Peyer's patch (tissue), 4 donors: Measurements from ENCODE around the gene MSI2. TPM values are rescaled to one million over a fixed set of nuclear protein-coding genes. Genes with fewer than 3 reads are reported as not detected.

Source experiments
- DNase-seq, 3 donors: peaks; one replicate each; pipeline ENCODE4 v3.0.0-alpha.2; 2017 to 2019
- H3K27ac ChIP-seq, 4 donors: fragments of 200-600 bp; sonication (generic); one replicate each; pipeline ENCODE4 v1.5.1; 2016 to 2019
- H3K27me3 ChIP-seq, 2 donors: fragments of 200-600 bp; sonication (generic); one replicate each; pipeline ENCODE4 v1.5.1; 2019
- H3K36me3 ChIP-seq, 3 donors: fragments of 200-600 bp; sonication (generic); one replicate each; pipeline ENCODE4 v1.5.1; 2016 to 2019
- H3K4me1 ChIP-seq, 4 donors: fragments of 200-600 bp; sonication (generic); one replicate each; pipeline ENCODE4 v1.5.1; 2016 to 2019
- H3K4me3 ChIP-seq, 4 donors: fragments of 200-600 bp; sonication (generic); 1 replicate in 3 of 4; 2 replicates in 1 of 4; pipeline ENCODE4 v1.5.1; 2016 to 2019; ENCODE audit warnings: mild to moderate bottlenecking in 1 of 4
- H3K9me3 ChIP-seq, 4 donors: fragments of 200-600 bp; sonication (generic); one replicate each; pipeline ENCODE4 v1.5.1; 2016 to 2019; ENCODE audit warnings: mild to moderate bottlenecking in 1 of 4
- CTCF ChIP-seq, 6 experiments: fragments of 450-650 bp in 4 of 6; fragments of 200-600 bp in 2 of 6; sonication (generic) in 1 of 6; IDR thresholded peaks; one replicate each; pipeline ENCODE4 v1.5.1; 2017 to 2019; ENCODE audit warnings: antibody characterized with exemption in 6 of 6, mild to moderate bottlenecking in 3 of 6, moderate library complexity in 1 of 6
- POLR2A ChIP-seq, 2 donors: fragments of 450-650 bp; IDR thresholded peaks; one replicate each; pipeline ENCODE4 v1.5.1; 2017; ENCODE audit warnings: antibody characterized with exemption in 2 of 2, mild to moderate bottlenecking in 2 of 2, moderate library complexity in 2 of 2
- total RNA-seq, 4 donors: library from RNA; depleted of rRNA; stranded (reverse); fragments of >200 nt; gene quantifications; one replicate each; pipeline ENCODE4 v1.1.0, GENCODE V29; 2016

The MSI2 gene
- total RNA-seq, 4 donors from 2014 or later: 25.9 to 39.0 (median 29.2) TPM

GRCh38 chr17:57708410-57708809, 452.1 kb downstream of the MSI2 start:
- H3K27ac ChIP-seq: no peak overlapping the region
- H3K36me3 ChIP-seq: no peaks in the 10 kb centered on the region
- no peaks in the 10 kb centered on the region for H3K9me3 ChIP-seq
- H3K4me1 ChIP-seq: no peaks in the 10 kb centered on the region
- TF ChIP-seq CTCF (IDR thresholded peaks at IDR 0.05): no peak
- no peak for TF ChIP-seq POLR2A (IDR thresholded peaks at IDR 0.05)
- no peak overlapping the region for H3K4me3 ChIP-seq
- DNase-seq: no peak
- H3K27me3 ChIP-seq: no peaks in the 10 kb centered on the region

- Histone ChIP-seq H3K4me3 (no peak overlapping the region), H3K27ac (no peak overlapping the region), H3K36me3 (no peaks in the 10 kb centered on the region), H3K27me3 (no peaks in the 10 kb centered on the region), H3K9me3 (no peaks in the 10 kb centered on the region), H3K4me1 (peaks cover 0 to 5% (median 0%) of the 10 kb centered on the region in 4 donors)
- TF ChIP-seq CTCF (IDR thresholded peaks at IDR 0.05) (no peak), POLR2A (IDR thresholded peaks at IDR 0.05) (no peak)
- DNase-seq: no peak
Observed at GRCh38 chr17:57713140-57713539, 456.8 kb downstream of the MSI2 start.

DNA sequence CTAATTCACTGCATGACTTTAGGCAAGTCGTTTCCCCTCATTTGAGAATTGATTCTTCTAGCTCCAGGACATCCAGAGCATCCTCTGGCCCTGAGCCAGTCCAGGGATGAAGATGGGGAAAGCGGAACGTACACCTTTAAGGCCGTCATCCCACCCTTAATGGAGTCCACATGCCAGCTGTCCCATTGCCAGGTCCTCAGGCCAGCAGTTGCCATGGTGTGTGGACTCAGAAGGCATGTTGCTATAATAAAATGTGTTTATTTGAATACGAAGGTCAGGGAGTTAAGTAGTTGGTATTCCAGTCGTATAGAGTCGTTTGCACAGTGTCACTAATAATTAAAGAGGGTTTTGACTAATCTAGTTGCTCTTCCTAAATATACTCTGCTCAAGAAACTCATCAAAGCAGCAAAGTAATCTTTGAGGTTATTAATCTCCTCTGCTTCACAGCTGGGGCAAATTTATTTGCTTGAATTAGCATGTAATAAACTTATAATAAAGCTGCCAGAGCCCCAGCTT, 458.4 kb downstream of the MSI2 start:
- TF ChIP-seq POLR2A (IDR thresholded peaks at IDR 0.05): no peak
- TF ChIP-seq CTCF (IDR thresholded peaks at IDR 0.05): no peak

GRCh38 chr17:57715981-57716380, 459.7 kb downstream of the MSI2 start:
- Histone ChIP-seq H3K27ac (no peak overlapping the region), H3K27me3 (no peaks in the 10 kb centered on the region), H3K4me1 (peaks cover 0 to 5% (median 0%) of the 10 kb centered on the region in 4 donors), H3K36me3 (no peaks in the 10 kb centered on the region), H3K9me3 (no peaks in the 10 kb centered on the region), H3K4me3 (no peak overlapping the region)
- no peak for TF ChIP-seq POLR2A (IDR thresholded peaks at IDR 0.05)
- TF ChIP-seq CTCF (IDR thresholded peaks at IDR 0.05): no peak
- no peak for DNase-seq

More for the DNA sequence above, 458.4 kb downstream of the MSI2 start:
- no peaks in the 10 kb centered on the region for H3K27me3 ChIP-seq
- no peak overlapping the region for H3K4me3 ChIP-seq
- DNase-seq: no peak
- H3K27ac ChIP-seq: no peak overlapping the region
- no peaks in the 10 kb centered on the region for H3K9me3 ChIP-seq
- peaks cover 0 to 5% (median 0%) of the 10 kb centered on the region in 4 donors for H3K4me1 ChIP-seq
- no peaks in the 10 kb centered on the region for H3K36me3 ChIP-seq

GRCh38 chr17:57718878-57719277, 462.6 kb downstream of the MSI2 start:
- H3K4me1 ChIP-seq: peaks cover 0 to 5% (median 0%) of the 10 kb centered on the region in 4 donors
- H3K27ac ChIP-seq: no peak overlapping the region
- TF ChIP-seq CTCF (IDR thresholded peaks at IDR 0.05): no peak
- TF ChIP-seq POLR2A (IDR thresholded peaks at IDR 0.05): no peak
- DNase-seq: no peak
- no peak overlapping the region for H3K4me3 ChIP-seq
- H3K27me3 ChIP-seq: no peaks in the 10 kb centered on the region
- H3K36me3 ChIP-seq: no peaks in the 10 kb centered on the region
- H3K9me3 ChIP-seq: no peaks in the 10 kb centered on the region
